SK-N-SH (cell line): ENCODE data around the gene LSR.

Source experiments
- CTCF ChIP-seq: fragments of 200-600 bp; sonication (generic); IDR thresholded peaks from 2 replicates; pipeline ENCODE4 v1.6.1; 2017; ENCODE audit warnings: antibody characterized with exemption, mild to moderate bottlenecking, moderate library complexity
- NFIC ChIP-seq: IDR thresholded peaks from 2 replicates; pipeline ENCODE4 v1.4.0; 2012; ENCODE audit warnings: borderline replicate concordance
- POLR2AphosphoS5 ChIP-seq: IDR thresholded peaks from 2 replicates; pipeline ENCODE4 v1.6.1; 2012; ENCODE audit warnings: low read depth, low read length
- RAD21 ChIP-seq: IDR thresholded peaks from 2 replicates; pipeline ENCODE4 v1.6.1; 2012; ENCODE audit warnings: mild to moderate bottlenecking, low read length
- SIN3A ChIP-seq: IDR thresholded peaks from 2 replicates; pipeline ENCODE4 v1.6.1; 2012; ENCODE audit warnings: low read depth, mild to moderate bottlenecking, low read length, moderate library complexity, borderline replicate concordance
- SMC3 ChIP-seq: IDR thresholded peaks from 2 replicates; pipeline ENCODE4 v1.6.1; 2012; ENCODE audit warnings: low read depth, low read length, improper control_type of control experiment
- TCF12 ChIP-seq: IDR thresholded peaks from 2 replicates; pipeline ENCODE4 v1.4.0; 2012
- USF2 ChIP-seq: fragments of 150-350 bp; IDR thresholded peaks from 2 replicates; pipeline ENCODE4 v1.6.1; 2017; ENCODE audit warnings: antibody characterized with exemption, low read length, low read depth, borderline replicate concordance

GRCh38 chr19:35310331-35310730 is 61.5 kb downstream of the LSR start:
- no peak for TF ChIP-seq CTCF
- TF ChIP-seq NFIC: no peak
- no peak for TF ChIP-seq SIN3A
- no peak for TF ChIP-seq SMC3
- TF ChIP-seq TCF12: no peak
- no peak for TF ChIP-seq RAD21
- TF ChIP-seq USF2: no peak
- TF ChIP-seq POLR2AphosphoS5: no peak
